DMS153 (cell line): ENCODE data around the gene SAMD4B.
A peak's percentile ranks its signal among the peaks of the same experiment; 100 is the strongest.

Experiments used
- DNase-seq: peaks from one replicate; lab custom pipeline; 2025; lab: John Stamatoyannopoulos, UW

SAMD4B gene

DNA sequence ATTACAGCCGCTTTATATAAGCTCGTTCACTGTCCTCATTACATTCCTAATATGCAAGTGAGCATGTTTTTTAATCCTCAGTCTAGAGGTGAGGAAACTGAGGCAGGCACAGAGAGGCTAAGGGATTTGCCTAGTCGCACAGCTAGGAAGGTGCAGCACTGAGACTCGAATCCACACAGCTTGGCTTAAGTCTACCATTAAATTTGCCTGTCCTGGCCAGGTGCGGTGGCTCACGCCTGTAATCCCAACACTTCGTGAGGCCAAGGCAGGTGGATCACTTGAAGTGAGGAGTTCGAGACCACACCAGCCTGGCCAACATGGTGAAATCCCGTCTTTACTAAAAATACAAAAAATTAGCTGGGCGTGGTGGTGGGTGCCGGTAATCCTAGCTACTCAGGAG, 85.5 kb downstream of the SAMD4B start:
- no peak for DNase-seq

GRCh38 chr19:39428283-39429112, 86.3 kb downstream of the SAMD4B start:
- no peak for DNase-seq

GRCh38 chr19:39430675-39431593, 88.7 kb downstream of the SAMD4B start:
- DNase-seq = peak; percentile 95

- DNase-seq = no peak
These were observed 90.4 kb downstream of the SAMD4B start for GRCh38 chr19:39432677-39433025.

GRCh38 chr19:39433480-39434079, 91.4 kb downstream of the SAMD4B start:
- DNase-seq = no peak

- DNase-seq = no peak
These were observed 92.2 kb downstream of the SAMD4B start for GRCh38 chr19:39434123-39435076.
